Measurements from ENCODE around the gene CDH23.

GRCh38 chr10:71827852-71828251, 431.1 kb downstream of the CDH23 start:
- TF ChIP-seq CTCF (optimal IDR thresholded peaks at IDR 0.05 in 1 of 3, IDR thresholded peaks at IDR 0.05 in 1 of 3, conservative IDR thresholded peaks at IDR 0.05 in 1 of 3; ENCODE audit: extremely low read depth in 1 of 3, insufficient read depth in 2 of 3, low read length in 3 of 3), result no peak
- TF ChIP-seq EZH2 (IDR thresholded peaks at IDR 0.05; ENCODE audit: low read length), result no peak
